Astrocyte (in vitro differentiated cells and primary cell): ENCODE data around the gene VDR. TPM values are rescaled to one million over a fixed set of nuclear protein-coding genes. Genes with fewer than 3 reads are reported as not detected.

Experiments used
- DNase-seq: peaks from one replicate; pipeline ENCODE4 v3.0.0-alpha.2; 2010; ENCODE audit warnings: low read depth
- FAIRE-seq: peaks from 2 replicates; lab custom pipeline; 2011; peaks lifted over from hg19 to GRCh38; lab: Jason Lieb, UNC
- H2AFZ ChIP-seq: 2 replicates; pipeline ENCODE4 v1.6.0; 2012; ENCODE audit warnings: low read depth, low read length, inconsistent platforms
- H3K27ac ChIP-seq: 2 replicates; pipeline ENCODE4 v1.5.1; 2011; ENCODE audit warnings: low read depth, low read length, inconsistent platforms
- H3K27me3 ChIP-seq: 2 replicates; pipeline ENCODE4 v1.6.0; 2011; ENCODE audit warnings: low read length, inconsistent platforms; ENCODE audit not compliant: insufficient read depth
- H3K36me3 ChIP-seq: 2 replicates; pipeline ENCODE4 v1.5.1; 2011; ENCODE audit warnings: low read length, inconsistent platforms; ENCODE audit not compliant: insufficient read depth
- H3K4me1 ChIP-seq: 2 replicates; pipeline ENCODE4 v1.5.1; 2011; ENCODE audit warnings: low read length, inconsistent platforms; ENCODE audit not compliant: insufficient read depth
- H3K4me2 ChIP-seq: 2 replicates; pipeline ENCODE4 v1.6.0; 2012; ENCODE audit warnings: low read length, inconsistent platforms
- H3K4me3 ChIP-seq: 2 replicates; pipeline ENCODE4 v1.5.1; 2011; ENCODE audit warnings: low read depth, mild to moderate bottlenecking, low read length, inconsistent platforms; ENCODE audit not compliant: insufficient read depth
- H3K79me2 ChIP-seq: 2 replicates; pipeline ENCODE4 v1.6.0; 2012; ENCODE audit warnings: mild to moderate bottlenecking, low read length, inconsistent platforms; ENCODE audit not compliant: insufficient read depth
- H3K9ac ChIP-seq: 2 replicates; pipeline ENCODE4 v1.6.0; 2012; ENCODE audit warnings: mild to moderate bottlenecking, low read length, inconsistent platforms
- H3K9me3 ChIP-seq: 2 replicates; pipeline ENCODE4 v1.5.1; 2012; ENCODE audit warnings: low read depth, mild to moderate bottlenecking, low read length, inconsistent platforms; ENCODE audit not compliant: insufficient read depth
- H4K20me1 ChIP-seq: 2 replicates; pipeline ENCODE4 v1.6.0; 2012; ENCODE audit warnings: low read length, inconsistent platforms; ENCODE audit not compliant: insufficient read depth
- H3K27ac Mint-ChIP-seq: one replicate; pipeline ENCODE4 v1.8.0; 2021; ENCODE audit warnings: mild to moderate bottlenecking, mixed read lengths; ENCODE audit not compliant: unreplicated experiment
- H3K27me3 Mint-ChIP-seq: one replicate; pipeline ENCODE4 v1.8.0; 2021; ENCODE audit warnings: low read depth, mixed read lengths; ENCODE audit not compliant: unreplicated experiment
- H3K36me3 Mint-ChIP-seq: one replicate; pipeline ENCODE4 v1.8.0; 2021; ENCODE audit warnings: low read depth, mixed read lengths; ENCODE audit not compliant: unreplicated experiment
- H3K4me1 Mint-ChIP-seq: one replicate; pipeline ENCODE4 v1.8.0; 2021; ENCODE audit warnings: low read depth, mixed read lengths; ENCODE audit not compliant: unreplicated experiment
- H3K4me3 Mint-ChIP-seq: one replicate; pipeline ENCODE4 v1.8.0; 2021; ENCODE audit warnings: mild to moderate bottlenecking, moderate library complexity, mixed read lengths; ENCODE audit not compliant: unreplicated experiment
- H3K9me3 Mint-ChIP-seq: one replicate; pipeline ENCODE4 v1.8.0; 2021; ENCODE audit warnings: mild to moderate bottlenecking, mixed read lengths; ENCODE audit not compliant: unreplicated experiment
- EZH2 ChIP-seq: IDR thresholded peaks from 2 replicates; pipeline ENCODE4 v1.6.1; 2012; ENCODE audit warnings: mild to moderate bottlenecking, low read length, inconsistent platforms; ENCODE audit not compliant: insufficient read depth
- total RNA-seq: library from RNA; stranded (reverse); gene quantifications from 2 replicates; pipeline ENCODE4 v1.2.1, GENCODE V29; 2021
- TF ChIP-seq, protein P1 (sequence below): IDR thresholded peaks from 2 replicates; pipeline ENCODE4 v1.5.1; 2011; ENCODE audit warnings: low read depth, mild to moderate bottlenecking, inconsistent platforms, low read length, moderate library complexity; ENCODE audit not compliant: insufficient read depth

Gene VDR
- total RNA-seq, 1 donor from 2014 or later, result 6.6 TPM

DNA sequence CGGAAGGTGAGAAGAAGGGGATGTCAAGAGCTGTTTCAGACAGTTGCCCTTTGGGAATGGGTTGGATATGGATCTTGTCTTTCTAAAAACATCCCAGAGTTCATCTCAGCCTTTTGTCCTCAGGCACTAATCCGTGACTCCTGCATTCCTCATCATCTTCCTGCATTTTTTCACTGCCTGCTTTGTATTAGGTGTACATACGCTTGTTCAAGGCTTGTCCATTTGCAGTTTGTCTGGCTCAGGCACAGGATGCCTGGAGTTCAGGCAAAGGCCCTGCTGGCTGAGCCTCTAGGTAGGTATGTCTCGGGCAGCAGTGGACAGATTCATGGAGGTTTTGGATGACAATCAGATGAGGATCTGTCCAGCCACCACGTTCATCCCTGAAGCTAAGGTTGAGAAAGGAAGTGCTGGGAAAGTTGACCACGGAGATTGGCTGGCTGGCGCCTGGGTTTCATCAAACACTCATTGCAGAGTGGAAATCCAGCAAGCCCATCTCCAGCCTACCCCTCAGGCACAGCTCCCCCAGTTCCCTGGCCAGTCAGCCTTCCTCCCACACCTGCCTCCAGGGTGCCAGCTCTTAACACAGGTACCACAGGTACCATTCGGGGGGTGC is 46.2 kb upstream of the VDR start:
- Histone ChIP-seq H3K4me2 (no peak overlapping the region), H3K4me1 (no peaks in the 10 kb centered on the region), H3K27ac (no peak overlapping the region), H3K9ac (no peak overlapping the region), H3K9me3 (no peaks in the 10 kb centered on the region), H3K36me3 (no peaks in the 10 kb centered on the region), H4K20me1 (no peaks in the 10 kb centered on the region), H2AFZ (no peak overlapping the region), H3K4me3 (no peak overlapping the region), H3K79me2 (no peaks in the 10 kb centered on the region), H3K27me3 (peaks cover 16% of the 10 kb centered on the region)
- H3K4me1 Mint-ChIP-seq, result peaks cover 22% of the 10 kb centered on the region
- DNase-seq, result no peak
- no peaks in the 10 kb centered on the region for H3K36me3 Mint-ChIP-seq
- no peak for TF ChIP-seq EZH2
- TF ChIP-seq, protein P1, sequence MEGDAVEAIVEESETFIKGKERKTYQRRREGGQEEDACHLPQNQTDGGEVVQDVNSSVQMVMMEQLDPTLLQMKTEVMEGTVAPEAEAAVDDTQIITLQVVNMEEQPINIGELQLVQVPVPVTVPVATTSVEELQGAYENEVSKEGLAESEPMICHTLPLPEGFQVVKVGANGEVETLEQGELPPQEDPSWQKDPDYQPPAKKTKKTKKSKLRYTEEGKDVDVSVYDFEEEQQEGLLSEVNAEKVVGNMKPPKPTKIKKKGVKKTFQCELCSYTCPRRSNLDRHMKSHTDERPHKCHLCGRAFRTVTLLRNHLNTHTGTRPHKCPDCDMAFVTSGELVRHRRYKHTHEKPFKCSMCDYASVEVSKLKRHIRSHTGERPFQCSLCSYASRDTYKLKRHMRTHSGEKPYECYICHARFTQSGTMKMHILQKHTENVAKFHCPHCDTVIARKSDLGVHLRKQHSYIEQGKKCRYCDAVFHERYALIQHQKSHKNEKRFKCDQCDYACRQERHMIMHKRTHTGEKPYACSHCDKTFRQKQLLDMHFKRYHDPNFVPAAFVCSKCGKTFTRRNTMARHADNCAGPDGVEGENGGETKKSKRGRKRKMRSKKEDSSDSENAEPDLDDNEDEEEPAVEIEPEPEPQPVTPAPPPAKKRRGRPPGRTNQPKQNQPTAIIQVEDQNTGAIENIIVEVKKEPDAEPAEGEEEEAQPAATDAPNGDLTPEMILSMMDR, result no peak
- H3K9me3 Mint-ChIP-seq, result no peaks in the 10 kb centered on the region
- no peak for FAIRE-seq
- H3K4me3 Mint-ChIP-seq, result no peak overlapping the region
- no peak overlapping the region for H3K27ac Mint-ChIP-seq
- H3K27me3 Mint-ChIP-seq, result peaks cover 56% of the 10 kb centered on the region

DNA sequence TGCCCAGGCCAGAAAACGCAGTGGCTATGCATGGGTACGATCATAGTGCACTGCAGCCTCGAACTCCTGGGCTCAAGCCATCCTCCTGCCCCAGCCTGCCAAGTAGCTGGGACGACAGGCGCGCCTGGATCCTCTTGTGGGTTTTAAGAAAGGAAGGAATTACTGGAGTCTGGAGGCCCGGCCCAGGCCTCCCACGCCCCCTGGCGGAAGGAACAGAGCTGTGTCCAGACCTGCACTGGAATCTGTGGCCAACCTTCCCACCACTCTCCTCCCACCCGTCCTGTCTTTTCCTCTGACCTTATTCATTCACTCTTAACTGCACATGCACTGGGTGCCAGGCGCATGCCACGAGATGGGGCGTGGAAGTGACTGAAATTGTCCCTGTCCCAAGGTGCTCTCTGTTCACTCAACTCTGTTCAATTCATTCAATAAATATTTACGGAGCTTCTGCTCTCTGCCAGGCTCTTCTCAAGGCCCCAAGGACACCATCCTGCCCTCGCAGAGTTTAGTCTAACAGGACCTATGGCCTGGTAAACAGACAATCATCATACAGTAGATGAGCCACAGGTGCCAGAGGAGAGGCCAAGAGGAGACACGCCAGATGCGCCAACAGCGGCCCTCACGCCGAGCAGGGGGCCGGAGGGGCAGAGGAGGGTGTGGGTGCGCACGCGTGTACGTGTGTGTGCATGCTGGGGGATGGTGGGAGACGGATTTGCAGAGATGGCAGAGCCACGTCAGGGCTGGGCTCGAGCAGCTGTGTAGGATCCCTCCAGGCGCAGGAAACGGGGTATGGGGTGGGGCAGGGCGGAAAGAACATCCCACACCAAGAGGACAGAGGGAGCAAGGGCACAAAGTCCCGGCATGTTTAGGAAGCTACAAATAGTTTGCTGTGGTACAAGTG is 44.9 kb upstream of the VDR start:
- Mint-ChIP-seq H3K27ac (no peak overlapping the region), H3K4me1 (peaks cover 25% of the 10 kb centered on the region), H3K27me3 (peaks cover 46% of the 10 kb centered on the region), H3K4me3 (no peak overlapping the region), H3K36me3 (no peaks in the 10 kb centered on the region), H3K9me3 (no peaks in the 10 kb centered on the region)
- H3K4me2 ChIP-seq, result peak overlapping the region; percentile 47
- no peaks in the 10 kb centered on the region for H3K36me3 ChIP-seq
- FAIRE-seq (no peak), DNase-seq (peak; percentile 56)
- H4K20me1 ChIP-seq, result no peaks in the 10 kb centered on the region
- no peak overlapping the region for H3K27ac ChIP-seq
- H3K4me3 ChIP-seq, result no peak overlapping the region
- no peak for TF ChIP-seq EZH2
- TF ChIP-seq, protein P1, result peak; percentile 87
- H3K79me2 ChIP-seq, result no peaks in the 10 kb centered on the region
- H3K4me1 ChIP-seq, result no peaks in the 10 kb centered on the region
- H3K9ac ChIP-seq, result no peak overlapping the region
- peaks cover 13% of the 10 kb centered on the region for H3K27me3 ChIP-seq
- H2AFZ ChIP-seq, result no peak overlapping the region
- H3K9me3 ChIP-seq, result no peaks in the 10 kb centered on the region

DNA sequence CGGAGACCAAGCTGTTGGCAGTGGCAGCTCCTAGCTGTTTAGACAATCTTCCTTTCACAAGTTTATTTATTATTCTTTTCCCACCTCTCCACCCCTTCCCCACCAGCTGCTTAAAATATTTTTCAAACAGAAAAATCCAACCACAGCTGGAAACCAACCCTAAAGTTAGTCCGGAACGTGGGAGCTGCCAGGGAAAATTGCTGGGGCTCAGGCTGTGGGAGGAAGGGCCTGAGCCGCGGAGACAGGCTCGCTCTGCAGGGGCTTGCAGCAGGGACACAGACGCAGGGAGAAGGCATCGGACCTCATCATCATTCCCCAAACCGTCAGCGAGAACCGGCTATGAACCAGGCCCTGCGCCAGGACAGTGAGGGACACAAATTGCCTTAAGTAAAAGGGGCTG is 42.5 kb upstream of the VDR start:
- Histone ChIP-seq H3K4me2 (no peak overlapping the region), H3K79me2 (no peaks in the 10 kb centered on the region), H3K36me3 (no peaks in the 10 kb centered on the region), H3K4me1 (no peaks in the 10 kb centered on the region), H3K9ac (no peak overlapping the region), H4K20me1 (no peaks in the 10 kb centered on the region), H3K4me3 (no peak overlapping the region), H3K9me3 (no peaks in the 10 kb centered on the region), H2AFZ (no peak overlapping the region), H3K27me3 (no peaks in the 10 kb centered on the region), H3K27ac (no peak overlapping the region)
- Mint-ChIP-seq H3K27me3 (peaks cover 38% of the 10 kb centered on the region), H3K36me3 (no peaks in the 10 kb centered on the region), H3K27ac (no peak overlapping the region), H3K9me3 (no peaks in the 10 kb centered on the region), H3K4me3 (no peak overlapping the region), H3K4me1 (peaks cover 25% of the 10 kb centered on the region)
- no peak for TF ChIP-seq EZH2
- TF ChIP-seq, protein P1, result no peak
- DNase-seq (no peak), FAIRE-seq (no peak)
